ENCODE results near the gene DNAJB5.

Gene DNAJB5

GRCh38 chr9:34985311-34985899 is 4.1 kb upstream of the DNAJB5 start:
- DNase-seq = peak; percentile 72

DNA sequence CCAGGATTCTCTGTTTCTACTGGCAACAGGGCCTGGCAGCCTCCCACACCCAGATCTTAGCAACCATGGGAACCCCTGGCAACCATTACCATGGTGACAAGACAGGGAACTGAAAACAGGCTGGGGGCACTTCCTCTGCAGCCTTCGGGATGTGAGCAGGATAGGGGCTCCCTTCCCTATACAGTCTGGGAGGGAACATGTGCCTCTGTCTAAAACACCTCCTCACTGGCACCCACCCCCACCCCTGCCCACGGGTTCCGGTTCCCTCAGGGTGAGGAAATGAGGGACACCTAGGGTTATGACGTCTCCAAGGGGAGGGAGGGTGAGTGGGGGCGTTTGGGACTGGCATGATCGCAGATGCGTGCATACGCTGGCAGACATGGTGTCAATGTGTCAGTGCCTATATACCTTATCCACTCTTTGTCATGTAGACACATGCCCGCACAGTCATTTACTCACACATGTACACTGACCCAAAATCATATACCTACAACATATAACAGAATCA is 3.0 kb upstream of the DNAJB5 start:
- peak; percentile 60 for DNase-seq

- DNase-seq = no peak
Measured at GRCh38 chr9:34987160-34987901, 2.2 kb upstream of the DNAJB5 start.

DNA sequence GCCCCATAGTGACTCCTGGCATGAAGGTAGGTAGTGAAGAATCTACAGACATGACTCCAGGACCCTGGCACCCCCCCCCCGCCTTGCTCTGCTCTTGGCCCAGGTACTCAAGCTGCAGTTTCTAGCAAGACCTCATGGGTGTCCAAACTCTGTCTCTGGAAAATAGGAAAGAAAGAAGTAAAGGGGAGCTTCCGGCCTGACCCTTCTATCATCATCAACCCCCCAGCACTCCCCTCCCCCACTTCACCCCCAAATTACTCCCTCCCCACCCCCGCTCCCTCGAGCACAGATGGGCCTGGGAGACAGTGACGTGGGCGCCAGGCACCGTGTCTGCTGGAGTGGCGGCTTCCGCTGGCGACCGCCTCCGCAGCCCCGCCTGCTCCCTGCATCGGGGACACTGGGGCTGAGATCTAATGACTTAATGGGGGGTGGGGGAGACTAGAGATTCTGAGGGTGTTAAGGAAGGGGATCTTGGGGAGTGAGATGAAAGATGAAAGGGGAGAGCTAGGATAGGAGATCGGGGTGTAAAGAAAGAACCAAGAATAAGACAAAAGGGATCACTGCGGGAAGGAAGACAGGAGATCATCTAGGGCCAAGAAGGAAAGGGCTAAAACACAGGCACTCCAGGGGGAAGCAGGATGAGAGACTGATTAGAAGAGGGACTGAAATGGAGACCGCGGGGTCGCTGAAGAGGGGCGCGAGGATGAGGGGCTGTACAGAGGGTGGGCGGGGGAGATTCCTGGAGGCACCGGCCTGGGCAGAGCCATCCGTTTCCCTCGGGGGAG is 1.1 kb upstream of the DNAJB5 start:
- DNase-seq = peak; percentile 33

DNA sequence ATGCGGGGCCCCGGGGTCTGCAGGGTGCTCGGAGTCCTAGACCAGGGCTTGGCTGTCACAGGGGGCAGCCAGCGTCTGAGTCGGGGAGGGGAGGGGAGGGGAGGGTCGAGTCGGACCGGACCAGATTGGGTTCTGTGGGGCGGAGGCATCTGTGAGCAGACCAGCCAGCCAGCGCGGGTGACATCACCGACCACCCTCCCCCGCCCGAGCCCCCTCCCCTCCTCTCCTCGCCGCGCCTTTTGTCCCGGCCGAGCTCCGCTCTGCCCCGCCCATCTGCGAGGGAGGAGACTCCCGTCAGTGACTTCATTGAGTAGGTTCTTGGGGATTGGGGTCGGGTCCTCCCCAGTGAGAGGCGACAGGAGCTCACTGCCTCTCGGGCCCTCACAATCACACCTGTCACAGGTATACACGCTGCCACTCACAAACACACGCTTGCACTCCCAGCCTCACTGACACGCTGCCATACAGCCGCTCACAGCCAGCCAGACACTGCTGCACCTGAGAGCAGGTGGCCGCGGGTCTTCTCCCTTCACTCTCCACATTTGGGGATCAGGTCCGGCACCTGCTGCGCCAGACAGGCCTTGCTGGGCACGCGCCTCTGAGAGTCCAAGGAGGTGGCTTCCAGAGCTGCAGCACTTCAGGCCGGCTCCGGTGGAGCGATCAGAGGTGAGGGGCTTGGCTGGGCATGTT is 546 bp downstream of the DNAJB5 start:
- DNase-seq = peak; percentile 37

DNA sequence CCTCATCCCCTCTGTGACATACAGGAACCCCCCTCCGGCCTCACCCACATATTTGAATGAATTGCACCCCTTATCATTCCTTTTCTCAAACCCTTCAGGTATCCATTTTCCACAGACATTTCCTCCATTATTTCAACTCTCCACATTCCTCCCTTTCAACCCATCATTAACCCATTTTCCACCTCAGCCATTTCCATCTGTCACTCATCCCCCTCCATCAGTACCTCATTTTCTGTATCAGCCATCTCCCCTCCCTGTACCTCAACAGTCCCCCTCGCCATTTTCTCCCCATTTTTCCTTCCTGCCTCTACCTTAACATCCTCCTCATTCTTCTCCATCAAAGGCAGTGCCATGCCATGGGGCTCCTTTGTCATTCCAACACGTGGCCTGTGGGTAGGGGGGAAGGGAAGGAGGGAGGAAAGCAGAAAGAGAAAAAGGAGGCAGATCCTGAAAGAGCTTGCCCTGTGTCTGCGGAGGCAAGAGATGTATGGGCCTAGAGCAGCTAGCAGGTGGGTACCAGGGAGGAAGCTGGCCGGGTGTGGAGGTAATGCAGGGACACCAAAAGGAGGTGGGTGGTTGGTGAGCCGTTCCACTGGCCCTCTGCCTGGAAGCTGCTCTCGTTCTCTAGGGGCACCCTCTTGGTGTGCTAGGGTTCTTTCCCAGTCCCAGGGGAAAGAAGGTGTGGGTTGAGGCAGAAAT is 1.5 kb downstream of the DNAJB5 start:
- no peak for DNase-seq

DNA sequence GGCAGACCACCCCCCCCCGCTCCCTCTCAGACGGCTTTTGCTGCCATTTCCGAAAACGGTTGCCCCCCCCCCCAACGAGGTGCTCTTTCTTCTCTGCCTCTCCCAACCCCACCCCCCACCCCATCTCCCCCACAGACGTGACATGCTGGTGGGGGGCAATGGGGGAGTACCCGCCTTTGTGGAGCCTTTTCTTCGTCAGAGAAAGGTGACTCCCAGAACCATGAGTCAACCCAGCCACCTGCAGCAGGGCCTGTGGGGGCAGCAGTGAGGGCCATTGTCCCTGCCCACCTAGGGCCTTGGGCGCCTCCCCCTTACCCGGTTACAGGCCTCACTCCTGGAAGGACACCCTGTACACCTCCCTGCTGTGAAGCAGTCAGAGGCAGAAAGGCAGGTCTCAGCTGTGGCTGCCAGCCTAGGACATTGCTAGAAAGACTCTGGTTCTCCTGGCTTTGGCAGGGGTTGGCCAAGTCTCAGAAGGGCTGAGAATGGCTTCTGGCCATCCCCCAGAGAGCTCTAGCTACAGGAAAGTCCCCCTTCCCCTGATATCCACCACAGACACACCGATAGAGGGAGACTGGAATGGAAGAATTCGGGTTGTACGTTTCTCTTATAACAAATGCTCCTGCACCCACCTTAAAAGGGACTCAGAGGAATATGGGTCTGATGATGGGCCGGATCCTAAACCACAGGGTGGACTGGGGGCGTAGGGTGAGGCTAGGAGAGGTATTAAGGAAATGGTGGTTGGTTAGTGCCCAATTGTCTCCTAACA is 2.2 kb downstream of the DNAJB5 start:
- no peak for DNase-seq

- peak; percentile 82 for DNase-seq
Measured at GRCh38 chr9:34992376-34992951, 2.9 kb downstream of the DNAJB5 start.

GRCh38 chr9:34993502-34994259 is 4.1 kb downstream of the DNAJB5 start:
- DNase-seq = no peak

DNA sequence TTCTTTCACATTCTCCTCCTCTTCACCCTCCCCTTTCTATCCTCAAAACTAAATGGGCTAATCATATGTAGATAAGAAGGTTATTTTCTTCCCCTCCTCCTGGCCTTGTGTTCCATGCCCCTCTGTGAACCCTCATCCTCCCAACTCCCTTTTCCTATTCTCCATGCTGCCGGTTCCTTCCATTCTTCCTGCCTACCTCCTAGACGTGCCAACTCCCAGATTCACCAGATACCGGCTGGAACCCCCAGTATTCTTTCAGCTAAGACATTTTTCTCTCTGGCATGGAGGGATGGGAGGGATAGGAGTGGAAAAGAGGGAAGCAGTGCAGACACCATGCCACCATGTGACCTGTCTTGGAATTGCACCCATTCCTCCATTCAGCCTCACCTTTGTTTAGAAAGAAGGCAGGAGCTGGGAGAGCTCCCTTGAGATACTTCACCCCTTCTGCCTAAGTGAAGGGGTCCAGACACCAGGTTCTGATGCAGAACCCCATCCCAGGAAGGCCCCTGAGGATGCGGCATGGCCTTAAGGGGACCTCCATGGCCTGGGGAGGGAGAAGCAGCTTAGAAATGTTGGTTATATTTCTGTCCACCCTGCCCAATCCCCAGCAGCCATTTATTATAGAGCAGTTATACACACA is 4.8 kb downstream of the DNAJB5 start:
- DNase-seq = no peak

DNA sequence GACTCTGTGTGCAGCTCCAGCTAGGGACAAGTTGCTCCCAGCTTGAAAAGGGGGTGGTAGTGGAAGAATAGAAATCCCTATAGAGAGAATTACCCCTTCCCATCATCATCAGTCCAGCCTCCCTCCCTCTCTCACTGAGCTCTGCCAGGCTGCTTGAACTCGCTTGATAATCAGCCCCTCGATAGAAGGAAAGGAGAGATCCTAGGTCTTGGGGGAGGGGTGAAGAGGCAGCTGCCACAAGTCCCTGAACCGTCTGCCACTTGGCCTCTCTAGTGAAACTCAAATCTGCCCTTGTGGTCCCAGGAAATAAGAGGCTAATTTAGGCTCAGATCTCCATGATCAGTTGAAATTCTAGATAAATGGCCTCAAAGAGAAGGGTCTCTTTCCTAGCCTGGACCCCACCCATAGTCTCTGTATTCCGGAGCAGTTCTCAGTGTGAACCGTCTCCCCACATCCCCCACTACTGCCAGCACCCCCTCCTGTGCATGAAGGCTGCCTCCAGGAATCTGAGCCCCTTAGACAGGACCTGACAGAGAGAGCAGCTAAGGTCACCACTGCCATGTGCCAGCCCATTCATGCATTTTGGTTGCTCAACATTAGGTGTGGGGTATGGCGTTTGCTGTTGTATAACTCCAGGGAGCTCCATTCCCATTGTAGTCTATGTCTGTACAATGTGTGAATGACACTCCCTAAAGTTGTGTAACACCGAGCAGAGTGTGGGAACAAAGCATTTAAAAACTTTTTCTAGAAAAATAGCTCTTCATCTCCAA is 5.5 kb downstream of the DNAJB5 start:
- no peak for DNase-seq

DNA sequence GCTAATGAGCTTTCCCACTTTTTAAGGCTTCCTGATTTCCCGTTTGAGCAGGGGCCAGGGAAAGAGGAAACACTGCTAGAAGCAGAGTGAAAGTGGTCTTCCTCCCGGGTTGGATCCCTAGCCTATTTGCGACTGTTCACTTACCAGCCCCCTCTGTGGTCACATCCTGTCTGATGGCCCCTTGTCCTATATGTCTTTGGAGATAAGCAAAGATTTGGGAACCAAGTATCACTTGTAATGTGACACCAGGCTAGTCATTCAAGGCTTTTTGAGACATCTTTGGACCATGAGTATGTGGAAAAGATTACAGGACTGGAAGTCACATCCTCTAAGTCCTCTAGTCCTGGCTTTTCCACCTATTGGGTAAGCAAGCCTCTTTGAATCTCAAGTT is 6.1 kb downstream of the DNAJB5 start:
- no peak for DNase-seq

DNA sequence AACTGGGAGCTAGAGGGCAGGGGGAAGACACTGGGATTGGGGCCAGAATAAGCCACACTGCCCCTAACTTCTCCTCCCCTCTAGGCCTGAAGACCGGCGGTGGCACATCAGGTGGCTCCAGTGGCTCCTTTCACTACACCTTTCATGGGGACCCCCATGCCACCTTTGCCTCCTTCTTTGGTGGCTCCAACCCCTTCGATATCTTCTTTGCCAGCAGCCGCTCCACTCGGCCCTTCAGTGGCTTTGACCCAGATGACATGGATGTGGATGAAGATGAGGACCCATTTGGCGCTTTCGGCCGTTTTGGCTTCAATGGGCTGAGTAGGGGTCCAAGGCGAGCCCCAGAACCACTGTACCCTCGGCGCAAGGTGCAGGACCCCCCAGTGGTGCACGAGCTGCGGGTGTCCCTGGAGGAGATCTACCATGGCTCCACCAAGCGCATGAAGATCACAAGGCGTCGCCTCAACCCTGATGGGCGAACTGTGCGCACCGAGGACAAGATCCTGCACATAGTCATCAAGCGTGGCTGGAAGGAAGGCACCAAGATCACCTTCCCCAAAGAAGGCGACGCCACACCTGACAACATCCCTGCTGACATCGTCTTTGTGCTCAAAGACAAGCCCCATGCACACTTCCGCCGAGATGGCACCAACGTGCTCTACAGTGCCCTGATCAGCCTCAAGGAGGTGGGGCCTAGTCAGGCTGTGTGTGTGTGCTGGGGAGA is 6.8 kb downstream of the DNAJB5 start:
- no peak for DNase-seq

- no peak for DNase-seq
Measured at GRCh38 chr9:34996905-34997279, 7.3 kb downstream of the DNAJB5 start.

- DNase-seq = no peak
Measured at GRCh38 chr9:34997379-34997781, 7.8 kb downstream of the DNAJB5 start.

DNA sequence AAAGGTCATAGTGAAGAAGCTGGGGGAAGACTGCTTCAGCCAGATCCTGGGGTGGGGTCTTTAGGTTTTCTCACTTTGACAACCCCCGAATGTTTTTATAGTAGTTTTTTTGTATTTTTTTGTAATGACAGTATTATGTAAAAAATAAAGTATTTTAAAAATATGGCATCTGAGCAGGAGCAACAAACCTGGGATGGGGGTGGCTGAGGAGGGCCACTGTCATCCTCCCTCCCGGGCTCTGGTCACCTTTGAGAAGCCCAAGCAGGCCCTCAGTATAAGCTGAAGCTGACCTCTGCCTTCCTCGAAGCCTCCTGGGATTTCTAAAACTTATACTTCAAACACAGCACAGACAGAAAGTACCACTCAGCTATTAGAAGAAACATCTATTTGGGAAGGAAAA is 8.7 kb downstream of the DNAJB5 start:
- DNase-seq = no peak

GRCh38 chr9:34999576-34999975 is 10.0 kb downstream of the DNAJB5 start:
- DNase-seq = no peak

GRCh38 chr9:35000535-35001284 is 11.2 kb downstream of the DNAJB5 start:
- DNase-seq = no peak

Data from stimulated activated CD4-positive, alpha-beta T cell treated with anti-CD3 and anti-CD28 coated beads, Interleukin-4, amount 100 ng/mL, for 24 hours (primary cell).